DOHH2 (cell line): ENCODE data around the gene ADAMTSL1.

ENCODE experiments used
- CTCF ChIP-seq: fragments of 200-600 bp; sonication (generic); IDR thresholded peaks from one replicate; pipeline ENCODE4 v1.5.1; 2014; ENCODE audit warnings: antibody characterized with exemption, mild to moderate bottlenecking, low read depth, low read length; ENCODE audit not compliant: poor library complexity, severe bottlenecking
- EZH2phosphoT487 ChIP-seq: fragments of 200-600 bp; sonication (generic); IDR thresholded peaks from 2 replicates; pipeline ENCODE4 v1.6.1; 2017; ENCODE audit warnings: borderline replicate concordance, mild to moderate bottlenecking, antibody characterized with exemption, low read length, moderate library complexity, mixed read lengths

GRCh38 chr9:18542837-18543405 is 69.0 kb downstream of the ADAMTSL1 start:
- TF ChIP-seq CTCF: no peak
- no peak for TF ChIP-seq EZH2phosphoT487
